ENCODE data around the gene RYR2. TPM values are rescaled to one million over a fixed set of nuclear protein-coding genes. Genes with fewer than 3 reads are reported as not detected.

The RYR2 gene
- total RNA-seq, 1 experiment from 2014 or later, result 4.7 TPM

DNA sequence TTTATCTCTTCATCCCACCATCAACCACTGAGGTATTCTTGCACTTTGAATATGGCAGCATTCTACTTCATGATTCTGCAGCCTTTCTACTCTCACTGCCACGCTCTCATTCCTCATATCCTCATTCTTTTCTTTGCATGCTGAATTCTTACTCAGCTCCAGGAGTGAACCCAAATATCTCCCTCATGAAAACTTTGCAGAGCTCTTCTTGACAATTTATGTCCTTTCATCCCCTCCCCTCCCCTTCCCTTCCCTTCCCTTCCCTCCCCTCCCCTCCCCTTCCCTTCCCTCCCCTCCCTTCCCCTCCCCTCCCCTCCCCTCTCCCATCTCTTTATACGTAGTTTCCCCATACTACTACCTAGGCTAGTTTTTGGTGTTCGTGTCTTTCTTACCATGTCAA lies 363.9 kb downstream of the RYR2 start:
- DNase-seq (ENCODE audit: extremely low read depth, low read depth), result no peak

DNA sequence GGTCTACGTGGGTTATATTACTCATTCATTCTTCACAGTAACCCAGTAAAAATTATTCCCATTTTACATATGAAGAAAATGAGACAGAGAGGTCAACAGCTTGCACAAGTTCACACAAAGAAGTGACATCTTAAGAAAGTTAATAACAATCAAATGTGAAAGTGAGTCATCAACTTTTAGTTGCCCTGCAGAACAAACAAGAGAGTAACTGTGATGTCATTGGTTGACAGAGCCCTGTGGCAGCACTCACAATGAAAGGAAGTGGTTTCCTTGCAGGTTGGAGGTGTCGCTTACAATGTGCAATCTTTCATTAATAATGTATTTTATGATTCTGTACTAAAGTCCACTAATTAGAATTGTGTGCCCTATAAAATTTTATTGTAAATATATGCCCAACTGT lies 369.6 kb downstream of the RYR2 start:
- peak; percentile 89 for DNase-seq (ENCODE audit: extremely low read depth, low read depth)

DNA sequence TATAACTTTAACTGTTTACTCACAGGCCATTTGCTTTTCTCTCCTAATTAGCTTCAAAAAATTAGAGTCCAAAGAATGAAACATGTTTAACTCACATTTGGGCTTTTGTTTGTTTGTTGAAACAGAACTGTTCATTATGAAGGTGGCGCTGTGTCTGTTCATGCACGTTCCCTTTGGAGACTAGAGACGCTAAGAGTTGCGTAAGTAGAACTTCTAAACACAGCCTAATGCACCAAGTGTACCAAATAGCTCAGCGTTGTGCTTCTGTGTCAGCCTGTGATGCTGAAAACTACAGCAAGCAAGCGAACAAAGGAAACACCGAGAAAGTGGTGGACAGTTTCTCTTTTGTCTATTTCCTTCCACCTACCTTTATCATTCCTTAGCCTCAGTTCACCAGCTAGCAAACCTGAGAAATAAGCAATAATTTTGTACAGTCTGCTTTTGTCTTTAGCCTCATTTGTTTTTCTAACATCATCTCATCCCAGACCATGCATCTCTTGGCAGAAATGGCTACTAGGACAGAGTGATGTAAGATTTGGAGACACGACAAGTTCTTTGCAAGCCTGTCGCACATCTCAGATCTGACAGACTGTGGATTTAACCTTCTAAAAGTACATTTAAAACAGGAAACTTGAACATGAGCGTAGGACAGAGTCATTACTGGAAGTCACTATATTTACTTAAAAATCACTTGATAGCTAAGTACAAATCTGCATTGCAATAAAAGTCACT lies 375.1 kb downstream of the RYR2 start:
- no peak for DNase-seq (ENCODE audit: extremely low read depth, low read depth)

DNA sequence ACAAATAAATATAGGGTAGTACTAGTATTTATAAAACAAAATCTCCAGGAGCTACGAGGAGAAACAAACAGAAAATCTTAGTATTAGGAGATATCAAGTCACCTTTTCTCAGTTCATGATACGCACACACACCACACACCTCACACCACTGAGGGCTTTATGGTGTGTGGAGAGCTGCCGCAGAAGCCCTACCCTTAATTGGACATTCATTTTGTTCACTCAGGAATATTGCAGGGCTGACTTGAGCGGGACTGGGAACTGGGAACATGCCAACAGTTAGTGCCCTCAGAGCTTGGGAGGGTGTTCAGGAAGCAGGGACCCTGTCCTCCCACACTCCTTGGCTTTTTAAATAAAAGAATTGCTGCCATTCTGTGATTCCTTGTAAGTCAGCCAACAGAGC lies 386.8 kb downstream of the RYR2 start:
- DNase-seq (ENCODE audit: extremely low read depth, low read depth), result no peak

DNA sequence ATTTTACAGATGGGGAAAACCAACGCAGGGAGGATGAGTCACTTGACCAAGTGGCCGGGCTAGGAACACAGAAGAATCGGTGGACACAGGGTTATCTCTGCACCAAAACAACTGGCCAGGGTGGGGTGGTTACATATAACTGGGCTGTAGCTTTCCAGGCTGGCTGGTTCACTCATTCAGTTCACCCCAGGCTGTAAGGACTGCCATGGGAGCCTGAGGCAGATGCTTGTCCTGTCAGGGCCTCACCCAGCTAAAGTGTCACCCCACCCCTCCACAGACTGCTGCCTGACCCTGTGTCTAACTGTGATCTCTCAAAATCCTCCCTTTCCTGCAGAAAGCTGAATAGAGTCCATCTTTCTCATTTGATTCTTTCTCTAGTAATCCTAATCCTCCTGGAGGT lies 387.3 kb downstream of the RYR2 start:
- no peak for DNase-seq (ENCODE audit: extremely low read depth, low read depth)

DNA sequence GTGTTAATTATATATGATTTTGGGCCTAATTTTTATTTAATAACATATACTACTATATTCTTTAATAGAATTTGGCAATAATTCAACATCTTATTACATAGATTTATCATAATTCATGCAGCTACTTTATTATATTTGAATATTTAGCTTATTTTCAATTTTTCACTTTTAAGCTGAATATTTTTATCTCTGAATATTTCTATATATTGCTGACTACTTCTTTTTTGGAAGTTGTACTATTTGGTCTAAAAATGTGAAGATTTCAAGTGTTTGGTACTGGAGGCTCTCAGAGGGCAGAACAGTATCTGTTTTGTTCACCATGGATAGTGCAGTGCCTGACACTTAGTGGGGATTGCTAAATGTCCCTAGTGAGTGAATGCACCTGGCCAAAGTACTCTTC lies 389.5 kb downstream of the RYR2 start:
- no peak for DNase-seq (ENCODE audit: extremely low read depth, low read depth)

DNA sequence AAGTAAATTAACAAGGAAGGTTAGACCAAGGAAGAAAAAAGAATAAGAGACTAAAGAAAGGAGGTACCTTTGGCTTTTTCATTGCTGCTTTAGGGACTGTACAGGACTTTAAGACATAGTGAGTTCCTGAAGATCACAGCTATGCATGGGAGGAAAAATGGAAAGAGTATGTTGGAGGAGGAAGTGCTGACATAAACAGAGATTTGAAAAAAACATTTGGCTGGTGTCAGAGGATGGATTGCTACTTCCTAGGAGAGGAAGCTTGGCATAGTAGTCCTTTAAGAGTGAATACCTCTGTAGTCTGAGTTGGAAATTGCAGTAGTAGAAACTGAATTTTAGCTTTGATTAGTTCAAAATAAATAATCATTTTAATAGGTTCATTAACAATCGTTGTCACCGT lies 398.4 kb downstream of the RYR2 start:
- DNase-seq (ENCODE audit: extremely low read depth, low read depth), result no peak

DNA sequence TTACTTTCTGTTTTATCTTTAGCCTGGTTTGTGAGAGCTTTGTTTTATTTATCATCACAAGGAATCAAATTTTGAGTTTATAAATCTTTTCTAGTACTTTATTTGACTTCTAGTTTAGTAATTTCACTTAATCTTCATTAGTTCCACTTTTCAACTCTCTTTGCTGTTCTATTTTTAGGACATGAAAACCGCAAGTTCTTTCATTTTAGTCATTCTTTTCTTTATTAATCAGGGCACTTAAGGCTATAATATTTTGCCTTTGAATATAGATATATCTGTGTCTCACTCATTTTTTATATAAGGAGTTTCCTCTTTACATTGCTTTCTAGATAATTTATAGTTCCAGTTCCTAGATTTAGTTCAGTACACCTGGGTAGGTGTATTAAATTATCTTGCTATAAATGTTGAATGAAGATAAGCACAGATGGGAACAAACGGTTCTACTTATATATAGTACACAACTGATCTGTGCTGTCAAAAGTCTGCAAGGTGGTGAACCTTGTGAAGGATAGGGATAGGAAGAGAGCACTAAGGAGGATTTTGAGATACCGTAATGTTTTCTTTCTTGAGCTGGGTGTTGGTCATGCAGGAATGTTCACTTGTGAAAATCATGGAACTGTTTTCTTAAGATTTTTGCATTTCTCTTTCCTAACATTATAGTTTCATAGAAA lies 402.3 kb downstream of the RYR2 start:
- DNase-seq (ENCODE audit: extremely low read depth, low read depth), result no peak

DNA sequence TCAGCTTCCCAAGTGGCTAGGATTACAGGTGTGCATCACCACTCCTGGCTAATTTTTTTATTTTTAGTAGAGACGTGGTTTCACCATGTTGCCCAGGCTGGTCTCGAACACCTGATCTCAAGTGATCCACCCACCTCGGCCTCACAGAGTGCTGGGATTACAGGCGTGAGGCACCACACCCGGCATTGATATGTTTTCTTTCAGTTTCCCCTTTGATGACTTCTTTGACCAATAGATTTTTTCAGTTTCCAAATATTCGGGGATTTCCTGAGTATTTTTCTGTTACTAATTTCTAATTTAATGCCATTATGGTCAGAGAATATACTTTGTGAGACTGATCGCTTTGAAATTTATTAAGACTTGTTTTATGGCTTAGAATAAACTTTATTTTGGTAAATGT lies 406.1 kb downstream of the RYR2 start:
- DNase-seq (ENCODE audit: extremely low read depth, low read depth), result no peak

DNA sequence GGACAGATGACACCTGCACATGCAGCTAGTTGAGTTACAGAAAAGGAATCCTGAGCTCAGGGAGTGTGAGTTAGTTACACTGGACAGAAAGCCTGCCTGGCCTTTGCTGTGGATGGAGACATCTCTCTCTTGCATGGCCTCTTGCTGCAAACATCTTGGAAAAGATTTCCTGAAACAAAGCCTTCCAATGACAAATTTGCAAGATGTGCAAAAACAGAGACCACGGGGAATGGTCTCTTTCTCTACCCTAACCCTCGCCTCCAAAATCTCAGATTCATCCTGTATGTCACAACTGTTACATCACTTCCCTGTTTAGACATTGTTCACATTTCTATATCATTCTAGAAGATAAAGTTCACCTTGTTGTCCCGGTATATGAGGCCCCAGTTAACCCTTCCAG lies 415.6 kb downstream of the RYR2 start:
- DNase-seq (ENCODE audit: extremely low read depth, low read depth), result no peak

DNA sequence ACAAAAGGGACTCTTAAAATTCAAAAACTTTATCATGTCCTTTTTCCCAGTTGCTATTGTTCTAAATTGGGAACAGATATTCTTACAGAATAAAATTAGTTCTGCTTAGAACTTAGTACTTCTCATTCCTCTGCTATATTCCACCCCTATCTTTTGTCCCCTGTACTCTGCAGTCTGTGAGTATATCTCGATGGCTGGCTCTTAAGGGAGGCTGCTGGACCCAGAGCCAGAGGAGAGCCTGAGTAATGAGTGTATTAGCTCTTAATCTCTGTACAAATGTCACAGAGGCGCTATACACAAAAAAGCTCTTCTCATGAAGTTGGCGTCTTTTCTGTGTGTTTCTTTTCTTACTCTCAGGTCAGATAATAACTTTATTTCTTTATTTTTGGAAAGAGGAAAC lies 425.3 kb downstream of the RYR2 start:
- DNase-seq (ENCODE audit: extremely low read depth, low read depth), result no peak

DNA sequence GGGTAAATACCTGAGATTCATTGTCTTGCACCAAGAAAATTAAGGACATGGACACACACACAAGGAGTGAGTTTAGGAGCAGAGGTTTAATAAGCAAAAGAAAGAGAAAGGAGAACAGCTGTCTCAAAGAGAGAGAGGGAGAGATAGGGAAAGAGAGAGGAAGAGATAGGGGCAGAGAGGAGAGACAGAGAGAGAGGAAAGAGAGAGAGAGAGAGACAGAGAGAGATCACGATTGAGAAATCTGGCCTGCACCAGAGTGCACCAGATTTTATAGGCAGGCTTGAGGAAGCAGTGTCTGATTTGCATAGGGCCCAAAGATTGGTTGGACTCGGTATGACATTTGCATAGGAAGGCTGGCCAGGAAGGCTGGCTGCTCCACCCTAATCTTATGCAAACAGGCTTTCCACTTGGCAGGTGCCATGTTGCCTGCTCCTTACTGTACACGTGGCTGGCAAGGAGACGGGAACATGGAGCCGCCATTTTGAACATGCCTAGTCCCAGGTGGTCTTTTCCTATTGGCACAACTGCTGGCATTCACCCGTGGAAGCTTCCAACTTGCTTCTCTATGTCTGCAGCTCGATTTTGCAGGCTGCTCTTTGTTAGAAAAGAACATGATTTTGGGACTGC lies 428.8 kb downstream of the RYR2 start:
- peak; percentile 94 for DNase-seq (ENCODE audit: extremely low read depth, low read depth)

DNA sequence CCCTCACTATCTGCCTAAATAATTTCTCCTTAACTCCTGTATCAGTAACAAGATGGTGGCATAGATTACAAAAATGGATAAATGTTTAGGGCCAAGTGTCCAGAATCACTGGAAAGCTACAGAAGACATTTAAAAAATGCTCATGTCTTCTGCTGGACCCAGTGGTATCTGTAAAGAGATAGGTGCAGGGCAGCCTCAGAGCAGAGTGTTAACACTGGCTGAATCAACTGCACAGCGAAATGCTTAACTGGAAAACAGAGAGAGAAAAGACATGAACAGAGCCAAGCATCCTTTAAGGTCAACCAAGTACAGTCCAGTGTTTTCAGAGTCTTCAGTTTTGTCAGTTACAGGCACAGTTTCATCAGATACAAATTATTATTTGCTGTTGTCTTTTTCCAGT lies 429.4 kb downstream of the RYR2 start:
- no peak for DNase-seq (ENCODE audit: extremely low read depth, low read depth)

DNA sequence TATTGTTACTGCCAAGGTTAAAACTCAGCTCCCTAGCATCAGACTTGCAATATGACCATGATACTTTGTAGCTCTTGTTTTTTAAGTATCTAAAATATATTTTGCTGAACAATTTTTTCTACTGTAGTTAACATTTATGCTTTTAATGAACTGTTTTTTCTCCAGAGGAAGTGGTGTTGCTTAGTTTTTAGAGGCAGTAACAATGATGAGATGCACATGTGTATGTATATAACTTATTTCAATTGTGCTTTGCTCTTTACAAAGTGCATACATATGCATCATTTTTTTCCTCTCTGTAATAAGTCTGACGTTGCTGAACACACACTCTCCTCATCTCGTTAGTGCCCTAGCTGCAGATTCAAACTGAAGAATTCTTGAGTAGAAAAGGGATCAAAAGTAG lies 430.0 kb downstream of the RYR2 start:
- DNase-seq (ENCODE audit: extremely low read depth, low read depth), result no peak

DNA sequence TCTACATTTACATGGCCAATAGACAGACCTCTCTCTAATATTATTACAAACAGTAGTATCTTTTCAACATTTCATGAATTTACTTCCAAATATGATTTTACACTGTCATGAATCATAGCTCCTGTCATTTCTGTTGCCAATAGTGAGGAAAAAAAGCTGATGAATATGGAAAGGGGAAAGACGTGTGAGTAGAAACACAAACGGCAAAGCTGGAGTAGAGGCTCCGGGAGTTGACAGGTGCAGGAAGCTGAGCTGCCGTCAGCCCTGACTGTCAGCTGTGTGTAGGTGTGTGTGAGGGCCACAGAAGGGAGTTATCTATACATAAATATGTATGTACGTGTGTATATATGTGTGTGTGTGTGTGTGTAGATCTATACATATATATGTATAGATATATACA lies 431.9 kb downstream of the RYR2 start:
- no peak for DNase-seq (ENCODE audit: extremely low read depth, low read depth)

DNA sequence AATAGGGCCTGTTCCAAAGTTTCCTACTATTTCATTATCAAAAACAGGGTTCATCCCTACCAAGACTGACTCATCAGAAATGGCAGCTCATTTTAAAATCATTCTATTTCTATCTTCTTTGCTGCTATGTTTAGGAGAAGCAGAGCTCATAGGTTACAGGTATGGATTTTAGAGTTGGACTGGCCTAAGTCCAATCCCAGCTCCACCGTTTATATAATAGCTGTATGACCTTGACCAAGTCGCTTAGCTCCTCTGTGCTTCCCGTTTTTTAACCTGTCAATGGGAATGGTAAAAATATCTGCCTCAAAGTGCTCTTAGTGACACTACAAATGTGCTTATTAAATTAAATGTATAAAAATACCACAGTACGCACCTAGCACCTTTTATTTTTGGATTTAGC lies 436.1 kb downstream of the RYR2 start:
- no peak for DNase-seq (ENCODE audit: extremely low read depth, low read depth)

DNA sequence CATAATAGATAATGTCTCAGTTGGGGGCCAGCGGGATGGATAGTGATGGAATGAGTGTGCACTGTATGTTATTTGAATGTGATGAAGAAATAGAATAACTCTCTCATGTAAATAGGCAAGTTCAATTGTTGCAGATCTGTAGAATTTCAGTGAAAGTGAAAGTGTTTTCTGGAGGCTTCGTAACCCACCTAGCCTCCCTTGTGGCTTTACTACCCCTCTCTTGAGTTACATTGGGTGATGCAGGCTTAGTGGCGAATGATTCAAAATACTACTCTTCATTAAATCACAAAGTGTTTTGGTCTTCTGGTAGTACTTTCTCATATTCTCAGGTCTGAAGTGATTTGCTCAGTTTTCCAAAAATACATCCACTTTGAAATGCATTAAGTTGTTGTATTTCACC lies 436.9 kb downstream of the RYR2 start:
- no peak for DNase-seq (ENCODE audit: extremely low read depth, low read depth)

DNA sequence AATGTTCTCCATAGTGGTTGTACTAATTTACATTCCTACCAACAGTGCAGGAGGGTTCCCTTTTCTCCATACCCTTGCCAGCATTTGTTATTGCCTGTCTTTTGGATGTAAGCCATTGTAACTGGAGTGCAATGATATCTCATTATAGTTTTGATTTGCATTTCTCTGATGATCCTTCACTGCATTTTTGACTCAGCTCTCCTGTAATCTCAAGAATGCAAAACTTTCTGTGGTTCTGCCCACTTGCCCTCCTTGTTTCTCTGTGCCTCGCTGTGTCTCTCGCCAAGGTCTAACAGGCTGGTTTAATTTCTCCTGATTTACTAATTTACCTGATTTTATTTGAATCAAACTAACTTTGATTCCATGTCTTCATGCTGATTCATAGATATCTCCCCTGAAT lies 440.8 kb downstream of the RYR2 start:
- DNase-seq (ENCODE audit: extremely low read depth, low read depth), result no peak

DNA sequence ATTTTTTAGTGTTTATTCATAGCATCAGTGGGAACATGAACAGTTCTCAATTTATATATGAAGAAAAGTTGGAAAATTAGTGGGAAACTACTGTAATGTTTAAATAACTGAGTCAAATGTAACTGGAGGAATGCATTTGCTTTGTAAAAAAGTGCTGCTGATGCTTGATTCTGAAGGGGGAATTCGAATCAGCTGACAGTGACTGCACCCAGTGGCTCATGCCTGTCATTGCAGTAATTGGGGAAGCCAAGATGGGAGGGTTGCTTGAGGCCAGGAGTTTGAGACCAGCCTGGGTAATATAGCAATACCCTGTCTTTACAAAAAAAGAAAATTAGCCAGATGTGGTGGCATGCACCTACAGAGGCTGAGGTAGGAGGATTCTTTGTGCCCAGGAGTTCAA lies 450.4 kb downstream of the RYR2 start:
- no peak for DNase-seq (ENCODE audit: extremely low read depth, low read depth)

DNA sequence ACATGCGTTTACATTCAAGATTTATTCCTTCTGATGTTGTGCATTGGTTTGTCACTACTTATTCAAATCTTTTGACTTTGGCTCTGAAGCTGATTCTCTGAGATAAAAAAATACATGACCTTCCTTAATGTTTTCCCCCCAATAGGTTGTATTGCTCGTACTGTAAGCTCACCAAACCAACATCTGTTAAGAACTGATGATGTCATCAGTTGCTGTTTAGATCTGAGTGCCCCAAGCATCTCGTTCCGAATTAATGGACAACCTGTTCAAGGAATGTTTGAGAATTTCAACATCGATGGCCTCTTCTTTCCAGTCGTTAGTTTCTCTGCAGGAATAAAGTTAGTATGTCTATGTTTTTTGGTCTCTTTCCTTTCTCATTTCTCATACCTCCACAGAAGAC lies 458.6 kb downstream of the RYR2 start:
- no peak for DNase-seq (ENCODE audit: extremely low read depth, low read depth)

DNA sequence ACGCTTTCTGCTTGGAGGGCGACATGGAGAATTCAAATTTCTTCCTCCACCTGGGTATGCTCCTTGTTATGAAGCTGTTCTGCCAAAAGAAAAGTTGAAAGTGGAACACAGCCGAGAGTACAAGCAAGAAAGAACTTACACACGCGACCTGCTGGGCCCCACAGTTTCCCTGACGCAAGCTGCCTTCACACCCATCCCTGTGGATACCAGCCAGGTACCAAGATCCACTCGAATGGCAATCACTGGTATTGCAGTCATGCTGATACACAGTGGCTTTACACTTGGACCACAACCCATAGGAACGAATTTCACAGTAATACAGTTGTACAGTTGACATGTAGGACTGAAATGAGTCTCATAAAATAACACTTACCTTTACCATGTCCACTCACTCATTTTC lies 461.3 kb downstream of the RYR2 start:
- no peak for DNase-seq (ENCODE audit: extremely low read depth, low read depth)

DNA sequence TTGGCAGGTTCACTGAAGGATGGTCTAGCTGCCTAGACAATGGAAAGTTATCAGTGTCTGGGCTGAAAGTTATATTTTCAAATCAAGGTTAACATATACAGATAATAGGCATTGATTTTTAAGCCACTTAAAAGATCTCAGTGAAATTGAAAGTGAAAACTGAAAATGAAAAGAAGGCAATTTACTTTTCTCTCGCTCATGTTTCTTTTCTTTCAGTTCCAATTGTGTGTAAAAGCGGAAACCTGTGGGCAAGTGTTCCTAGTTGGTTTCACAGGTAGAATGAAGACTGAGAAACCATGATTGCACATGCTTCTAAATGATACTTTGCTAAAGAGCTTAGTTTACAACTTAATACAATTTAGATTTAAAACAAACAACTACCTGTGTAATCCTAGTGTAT lies 465.0 kb downstream of the RYR2 start:
- no peak for DNase-seq (ENCODE audit: extremely low read depth, low read depth)
